ENCODE measurements around the gene CFI. TPM values are rescaled to one million over a fixed set of nuclear protein-coding genes. Genes with fewer than 3 reads are reported as not detected.

CFI gene
- total and polyA plus RNA-seq, 2 donors = 24.8 to 52.0 TPM

GRCh38 chr4:109703664-109704361, 98.0 kb downstream of the CFI start:
- Histone ChIP-seq H3K27ac (ENCODE audit: low read depth) (peak overlapping the region; percentile 88), H3K36me3 (ENCODE audit: insufficient read depth) (no peaks in the 10 kb centered on the region), H3K4me1 (ENCODE audit: insufficient read depth) (no peaks in the 10 kb centered on the region), H3K4me3 (ENCODE audit: low read depth, low read length) (peak overlapping the region; percentile 71)
- peak; percentile 21 for DNase-seq (ENCODE audit: extremely low spot score)
- WGBS = 13% methylated on average over 11 of the region's 11 CpGs

GRCh38 chr4:109702950-109703663, 98.7 kb downstream of the CFI start, which contains the start of gene CASP6:
Gene CASP6 (minus strand): TSS chr4:109703445. CDS start chr4:109703395, 50 bp downstream.
- DNase-seq (ENCODE audit: extremely low spot score) = peak; percentile 42
- WGBS = under 1% methylated on average over 72 of the region's 72 CpGs
- Histone ChIP-seq H3K27ac (ENCODE audit: low read depth) (peak within 1 kb of the TSS; percentile 88), H3K4me3 (ENCODE audit: low read depth, low read length) (peak within 1 kb of the TSS; percentile 71), H3K4me1 (ENCODE audit: insufficient read depth) (no peaks in the 10 kb centered on the region), H3K36me3 (ENCODE audit: insufficient read depth) (no peaks in the 10 kb centered on the region)

GRCh38 chr4:109701566-109702410, 100.0 kb downstream of the CFI start:
- WGBS = 50% methylated on average over 21 of the region's 21 CpGs
- no peak for DNase-seq (ENCODE audit: extremely low spot score)
- H3K27ac ChIP-seq (ENCODE audit: low read depth) = no peak overlapping the region
- H3K36me3 ChIP-seq (ENCODE audit: insufficient read depth) = no peaks in the 10 kb centered on the region
- H3K4me1 ChIP-seq (ENCODE audit: insufficient read depth) = no peaks in the 10 kb centered on the region
- H3K4me3 ChIP-seq (ENCODE audit: low read depth, low read length) = peak overlapping the region; percentile 71

GRCh38 chr4:109699553-109700225, 102.1 kb downstream of the CFI start:
- WGBS = 85% methylated on average over 8 of the region's 8 CpGs
- H3K36me3 ChIP-seq (ENCODE audit: insufficient read depth) = no peaks in the 10 kb centered on the region
- H3K27ac ChIP-seq (ENCODE audit: low read depth) = no peak overlapping the region
- no peaks in the 10 kb centered on the region for H3K4me1 ChIP-seq (ENCODE audit: insufficient read depth)
- no peak overlapping the region for H3K4me3 ChIP-seq (ENCODE audit: low read depth, low read length)
- no peak for DNase-seq (ENCODE audit: extremely low spot score)

- H3K27ac ChIP-seq (ENCODE audit: low read depth) = no peak overlapping the region
- no peaks in the 10 kb centered on the region for H3K4me1 ChIP-seq (ENCODE audit: insufficient read depth)
- 97% methylated on average over 1 of the region's 1 CpG for WGBS
- DNase-seq (ENCODE audit: extremely low spot score) = no peak
- H3K4me3 ChIP-seq (ENCODE audit: low read depth, low read length) = no peak overlapping the region
- peaks cover 3% of the 10 kb centered on the region for H3K36me3 ChIP-seq (ENCODE audit: insufficient read depth)
Measured at GRCh38 chr4:109698656-109699055, 103.1 kb downstream of the CFI start.

- no peak overlapping the region for H3K4me3 ChIP-seq (ENCODE audit: low read depth, low read length)
- no peak overlapping the region for H3K27ac ChIP-seq (ENCODE audit: low read depth)
- WGBS = 89% methylated on average over 1 of the region's 1 CpG
- H3K4me1 ChIP-seq (ENCODE audit: insufficient read depth) = no peaks in the 10 kb centered on the region
- DNase-seq (ENCODE audit: extremely low spot score) = no peak
- H3K36me3 ChIP-seq (ENCODE audit: insufficient read depth) = peaks cover 3% of the 10 kb centered on the region
Measured at GRCh38 chr4:109691411-109691920, 110.3 kb downstream of the CFI start.

Other genes with a start within 250 kb of the CFI start
- 13.5 TPM for gene MCUB, start 241.8 kb downstream of the CFI start, total RNA-seq
- gene MCUB, start 241.8 kb downstream of the CFI start, polyA plus RNA-seq = 15.2 TPM
- gene CASP6, start 98.6 kb downstream of the CFI start, total RNA-seq = 21.4 TPM
- gene CASP6, start 98.6 kb downstream of the CFI start, polyA plus RNA-seq = 16.1 TPM
- 26.6 TPM for gene PLA2G12A, start 71.9 kb downstream of the CFI start, total RNA-seq
- 22.7 TPM for gene PLA2G12A, start 71.9 kb downstream of the CFI start, polyA plus RNA-seq
- 6.5 TPM for gene GAR1, start 13.8 kb upstream of the CFI start, total RNA-seq
- gene GAR1, start 13.8 kb upstream of the CFI start, polyA plus RNA-seq = 17.2 TPM
- 0.16 TPM for gene RRH, start 26.0 kb upstream of the CFI start, total RNA-seq
- gene RRH, start 26.0 kb upstream of the CFI start, polyA plus RNA-seq = not detected
- gene LRIT3, start 46.1 kb upstream of the CFI start, total RNA-seq = 0.16 TPM
- 0.06 TPM for gene LRIT3, start 46.1 kb upstream of the CFI start, polyA plus RNA-seq
- 3.0 TPM for gene EGF, start 110.9 kb upstream of the CFI start, total RNA-seq
- gene EGF, start 110.9 kb upstream of the CFI start, polyA plus RNA-seq = 1.6 TPM